ENCODE results near the gene KY.

Gene KY

DNA sequence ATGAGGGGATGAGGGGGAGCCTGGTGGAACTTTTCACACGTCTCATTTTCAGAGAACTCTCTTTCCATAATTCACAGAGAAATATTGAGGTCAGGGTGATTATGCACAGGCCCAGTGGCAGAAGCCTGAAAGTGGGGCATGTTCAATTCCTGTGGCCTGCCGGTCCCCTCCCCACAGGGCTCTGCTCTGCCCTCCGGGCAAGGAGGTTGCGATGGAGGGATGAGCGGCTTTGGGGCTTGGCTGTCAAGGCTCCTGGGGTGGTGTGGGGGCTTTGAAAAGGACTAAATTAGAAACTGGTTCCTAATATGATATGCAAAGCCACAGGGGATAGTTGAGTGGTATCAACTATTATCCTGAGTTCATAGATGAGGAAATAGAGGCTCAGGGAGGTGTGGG, 9.2 kb upstream of the KY start:
- TF ChIP-seq, protein P1, sequence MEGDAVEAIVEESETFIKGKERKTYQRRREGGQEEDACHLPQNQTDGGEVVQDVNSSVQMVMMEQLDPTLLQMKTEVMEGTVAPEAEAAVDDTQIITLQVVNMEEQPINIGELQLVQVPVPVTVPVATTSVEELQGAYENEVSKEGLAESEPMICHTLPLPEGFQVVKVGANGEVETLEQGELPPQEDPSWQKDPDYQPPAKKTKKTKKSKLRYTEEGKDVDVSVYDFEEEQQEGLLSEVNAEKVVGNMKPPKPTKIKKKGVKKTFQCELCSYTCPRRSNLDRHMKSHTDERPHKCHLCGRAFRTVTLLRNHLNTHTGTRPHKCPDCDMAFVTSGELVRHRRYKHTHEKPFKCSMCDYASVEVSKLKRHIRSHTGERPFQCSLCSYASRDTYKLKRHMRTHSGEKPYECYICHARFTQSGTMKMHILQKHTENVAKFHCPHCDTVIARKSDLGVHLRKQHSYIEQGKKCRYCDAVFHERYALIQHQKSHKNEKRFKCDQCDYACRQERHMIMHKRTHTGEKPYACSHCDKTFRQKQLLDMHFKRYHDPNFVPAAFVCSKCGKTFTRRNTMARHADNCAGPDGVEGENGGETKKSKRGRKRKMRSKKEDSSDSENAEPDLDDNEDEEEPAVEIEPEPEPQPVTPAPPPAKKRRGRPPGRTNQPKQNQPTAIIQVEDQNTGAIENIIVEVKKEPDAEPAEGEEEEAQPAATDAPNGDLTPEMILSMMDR (IDR thresholded peaks at IDR 0.05; ENCODE audit: low read depth, low read length, poor library complexity, severe bottlenecking) = no peak
- no peak for TF ChIP-seq EZH2phosphoT487 (IDR thresholded peaks at IDR 0.05; ENCODE audit: borderline replicate concordance, low read length)
- Histone ChIP-seq H3K9me2 (replicated peaks; ENCODE audit: control insufficient read depth, low read length) (no peaks in the 10 kb centered on the region), H3K4me1 (ENCODE audit: control insufficient read depth, low read length) (no peaks in the 10 kb centered on the region), H3K27me3 (ENCODE audit: control insufficient read depth, low read length) (no peaks in the 10 kb centered on the region), H3K27ac (ENCODE audit: low read depth, low read length) (no peak overlapping the region), H3K36me3 (ENCODE audit: control insufficient read depth, low read length) (no peaks in the 10 kb centered on the region), H3K79me2 (ENCODE audit: control insufficient read depth, low read length) (no peaks in the 10 kb centered on the region), H3K4me3 (ENCODE audit: low read length) (no peak overlapping the region), H3K4me2 (ENCODE audit: low read length) (no peak overlapping the region), H3F3A (ENCODE audit: control insufficient read depth, insufficient read depth) (no peaks in the 10 kb centered on the region), H4K20me1 (ENCODE audit: control insufficient read depth, insufficient read depth, low read depth, low read length) (no peaks in the 10 kb centered on the region), H3K9me3 (ENCODE audit: control insufficient read depth, insufficient read depth, low read length) (no peaks in the 10 kb centered on the region)

DNA sequence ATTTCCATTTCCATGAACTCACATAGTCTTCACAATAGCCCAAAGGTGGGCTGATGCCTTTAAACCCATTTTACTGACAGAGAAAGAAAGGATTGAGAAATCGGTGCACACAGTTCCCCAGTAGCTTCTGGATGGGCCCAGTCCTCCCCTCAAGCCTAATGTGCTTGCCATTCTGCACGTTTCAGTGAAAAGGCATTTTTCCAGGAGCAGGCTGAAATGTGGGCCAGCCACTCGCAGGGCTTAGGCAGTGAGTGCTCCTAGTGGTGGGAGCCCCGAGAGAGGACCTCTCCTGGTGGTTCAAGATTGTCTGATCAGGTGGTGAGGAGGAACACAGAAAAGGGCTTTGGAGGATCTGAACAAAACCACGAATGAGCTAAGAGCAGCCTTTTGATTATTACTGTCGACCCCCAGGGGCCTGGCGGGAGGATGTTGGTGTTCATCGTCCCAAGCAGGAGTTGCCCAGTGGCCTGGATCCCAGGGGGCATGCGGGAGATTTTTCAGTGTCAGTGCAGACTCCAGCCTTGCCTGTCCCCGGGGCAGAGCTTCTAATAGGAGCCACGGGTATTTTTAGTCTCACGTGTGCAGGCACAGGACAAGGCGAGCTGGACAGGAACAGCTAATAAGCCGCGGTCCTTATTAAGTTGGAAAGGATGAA, 8.7 kb upstream of the KY start:
- H3K79me2 ChIP-seq (ENCODE audit: control insufficient read depth, low read length) = no peaks in the 10 kb centered on the region
- no peaks in the 10 kb centered on the region for H3K4me1 ChIP-seq (ENCODE audit: control insufficient read depth, low read length)
- TF ChIP-seq EZH2phosphoT487 (IDR thresholded peaks at IDR 0.05; ENCODE audit: borderline replicate concordance, low read length) = no peak
- TF ChIP-seq, protein P1 (IDR thresholded peaks at IDR 0.05; ENCODE audit: low read depth, low read length, poor library complexity, severe bottlenecking) = no peak
- H3K9me2 ChIP-seq (replicated peaks; ENCODE audit: control insufficient read depth, low read length) = no peaks in the 10 kb centered on the region
- H3K9me3 ChIP-seq (ENCODE audit: control insufficient read depth, insufficient read depth, low read length) = no peaks in the 10 kb centered on the region
- H3K36me3 ChIP-seq (ENCODE audit: control insufficient read depth, low read length) = no peaks in the 10 kb centered on the region
- no peaks in the 10 kb centered on the region for H4K20me1 ChIP-seq (ENCODE audit: control insufficient read depth, insufficient read depth, low read depth, low read length)
- no peak overlapping the region for H3K27ac ChIP-seq (ENCODE audit: low read depth, low read length)
- no peak overlapping the region for H3K4me3 ChIP-seq (ENCODE audit: low read length)
- no peak overlapping the region for H3K4me2 ChIP-seq (ENCODE audit: low read length)
- no peaks in the 10 kb centered on the region for H3K27me3 ChIP-seq (ENCODE audit: control insufficient read depth, low read length)
- no peaks in the 10 kb centered on the region for H3F3A ChIP-seq (ENCODE audit: control insufficient read depth, insufficient read depth)

DNA sequence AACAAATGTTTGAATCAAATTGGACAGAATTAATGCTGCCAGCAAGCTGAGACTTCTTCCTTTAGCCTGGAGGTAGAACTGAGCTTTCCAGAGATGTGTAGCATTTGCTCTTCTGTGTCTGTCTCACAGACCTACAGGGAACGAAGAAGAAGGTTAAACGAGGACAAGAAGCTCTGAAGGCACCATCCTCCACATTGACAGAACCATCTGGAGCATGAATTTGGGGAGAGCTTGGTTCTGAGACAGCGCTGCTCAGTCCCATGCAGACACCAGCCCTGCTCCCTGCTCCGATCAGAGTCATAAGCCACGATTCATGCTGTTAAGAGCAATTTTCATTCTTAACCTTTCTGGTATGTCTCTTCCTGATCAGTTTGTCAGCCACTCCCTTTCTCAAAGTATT, 7.7 kb upstream of the KY start:
- no peaks in the 10 kb centered on the region for H4K20me1 ChIP-seq (ENCODE audit: control insufficient read depth, insufficient read depth, low read depth, low read length)
- H3K36me3 ChIP-seq (ENCODE audit: control insufficient read depth, low read length) = no peaks in the 10 kb centered on the region
- no peaks in the 10 kb centered on the region for H3K27me3 ChIP-seq (ENCODE audit: control insufficient read depth, low read length)
- no peaks in the 10 kb centered on the region for H3K9me2 ChIP-seq (replicated peaks; ENCODE audit: control insufficient read depth, low read length)
- H3K9me3 ChIP-seq (ENCODE audit: control insufficient read depth, insufficient read depth, low read length) = no peaks in the 10 kb centered on the region
- H3K4me3 ChIP-seq (ENCODE audit: low read length) = no peak overlapping the region
- H3K27ac ChIP-seq (ENCODE audit: low read depth, low read length) = no peak overlapping the region
- no peaks in the 10 kb centered on the region for H3K79me2 ChIP-seq (ENCODE audit: control insufficient read depth, low read length)
- TF ChIP-seq, protein P1 (IDR thresholded peaks at IDR 0.05; ENCODE audit: low read depth, low read length, poor library complexity, severe bottlenecking) = no peak
- no peak for TF ChIP-seq EZH2phosphoT487 (IDR thresholded peaks at IDR 0.05; ENCODE audit: borderline replicate concordance, low read length)
- H3K4me2 ChIP-seq (ENCODE audit: low read length) = no peak overlapping the region
- H3K4me1 ChIP-seq (ENCODE audit: control insufficient read depth, low read length) = no peaks in the 10 kb centered on the region
- H3F3A ChIP-seq (ENCODE audit: control insufficient read depth, insufficient read depth) = no peaks in the 10 kb centered on the region

All from DOHH2 (cell line).